Measurements from ENCODE around the gene ACOX3.

The ACOX3 gene

DNA sequence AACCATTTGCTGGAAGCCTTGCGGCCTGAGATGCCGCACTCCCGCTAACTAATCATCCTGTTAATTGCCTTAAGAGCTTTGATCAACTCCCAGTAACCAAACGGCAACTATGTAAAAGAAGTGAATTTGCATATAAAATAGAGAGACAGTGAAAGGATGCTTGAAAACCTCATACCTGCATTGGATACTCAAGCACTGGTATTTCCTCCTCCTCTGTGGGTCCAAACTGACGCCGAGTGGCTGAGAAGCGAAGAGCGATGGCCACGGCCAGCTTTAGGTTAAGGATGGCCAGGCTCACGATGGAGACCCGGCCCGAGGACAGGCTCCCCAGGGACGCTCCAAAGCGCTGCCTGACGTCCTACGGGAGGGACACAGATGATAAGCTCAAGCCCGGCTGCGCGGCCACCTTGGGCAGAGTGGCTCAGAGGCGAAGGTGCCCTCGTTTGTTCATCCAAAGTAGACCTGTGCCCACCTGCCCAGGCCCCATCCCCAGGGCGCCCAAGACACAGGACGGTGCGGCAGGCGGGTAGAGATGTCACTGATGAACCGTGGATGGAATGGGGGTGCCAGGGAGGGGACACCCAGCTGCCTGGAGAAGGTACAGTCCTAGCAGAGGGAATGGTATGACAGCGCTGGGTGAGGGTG lies 43.6 kb downstream of the ACOX3 start:
- DNase-seq: no peak
- no peaks in the 10 kb centered on the region for H3K36me3 ChIP-seq
- TF ChIP-seq, protein P1, sequence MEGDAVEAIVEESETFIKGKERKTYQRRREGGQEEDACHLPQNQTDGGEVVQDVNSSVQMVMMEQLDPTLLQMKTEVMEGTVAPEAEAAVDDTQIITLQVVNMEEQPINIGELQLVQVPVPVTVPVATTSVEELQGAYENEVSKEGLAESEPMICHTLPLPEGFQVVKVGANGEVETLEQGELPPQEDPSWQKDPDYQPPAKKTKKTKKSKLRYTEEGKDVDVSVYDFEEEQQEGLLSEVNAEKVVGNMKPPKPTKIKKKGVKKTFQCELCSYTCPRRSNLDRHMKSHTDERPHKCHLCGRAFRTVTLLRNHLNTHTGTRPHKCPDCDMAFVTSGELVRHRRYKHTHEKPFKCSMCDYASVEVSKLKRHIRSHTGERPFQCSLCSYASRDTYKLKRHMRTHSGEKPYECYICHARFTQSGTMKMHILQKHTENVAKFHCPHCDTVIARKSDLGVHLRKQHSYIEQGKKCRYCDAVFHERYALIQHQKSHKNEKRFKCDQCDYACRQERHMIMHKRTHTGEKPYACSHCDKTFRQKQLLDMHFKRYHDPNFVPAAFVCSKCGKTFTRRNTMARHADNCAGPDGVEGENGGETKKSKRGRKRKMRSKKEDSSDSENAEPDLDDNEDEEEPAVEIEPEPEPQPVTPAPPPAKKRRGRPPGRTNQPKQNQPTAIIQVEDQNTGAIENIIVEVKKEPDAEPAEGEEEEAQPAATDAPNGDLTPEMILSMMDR (IDR thresholded peaks at IDR 0.05; ENCODE audit: low read depth, low read length): no peak
- H3K4me1 ChIP-seq: no peaks in the 10 kb centered on the region; the same call in 1 of the 2 replicates
- no peak overlapping the region for H3K4me3 ChIP-seq (ENCODE audit: low read depth, low read length)
- no peaks in the 10 kb centered on the region; the same call in 1 of the 2 replicates for H3K27me3 ChIP-seq
- H3K9me3 ChIP-seq: no peaks in the 10 kb centered on the region

DNA sequence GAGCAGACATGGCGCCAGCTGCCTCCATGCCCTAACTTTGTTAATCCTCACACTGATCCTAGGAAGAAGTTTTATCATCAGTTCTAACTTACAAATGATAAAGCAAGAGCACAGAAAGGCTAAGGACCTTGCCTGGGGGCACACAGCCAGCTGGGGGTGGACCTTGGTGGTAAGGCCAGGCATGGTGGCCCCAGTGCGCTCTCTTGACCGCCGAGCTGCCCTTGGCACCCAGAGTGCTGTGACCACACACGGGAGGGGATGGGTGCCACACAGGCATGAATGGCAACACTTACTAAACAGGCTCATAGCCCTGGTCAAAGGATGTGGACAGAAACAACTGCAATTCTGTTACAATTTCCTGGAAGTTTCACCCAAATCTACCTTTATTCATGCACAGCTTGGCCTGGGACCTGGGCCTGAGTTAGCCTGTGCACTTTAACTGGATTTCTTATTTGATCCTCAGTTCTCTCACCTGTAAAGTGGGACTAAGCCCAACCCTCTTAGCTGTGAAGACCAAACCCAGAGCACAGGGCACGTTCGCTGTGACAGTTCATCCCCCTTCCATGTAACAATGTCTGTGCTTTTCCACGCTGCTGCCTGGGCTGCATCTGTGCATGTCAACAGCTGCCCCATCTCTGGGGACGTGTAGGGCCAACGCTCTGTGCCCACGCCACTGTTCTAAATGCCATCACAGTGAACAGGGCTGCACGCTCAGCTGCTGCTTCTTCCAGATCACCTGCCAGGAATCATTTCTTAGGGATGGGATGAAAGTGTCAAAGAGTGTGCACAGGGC lies 44.8 kb downstream of the ACOX3 start:
- no peak overlapping the region for H3K4me3 ChIP-seq (ENCODE audit: low read depth, low read length)
- no peaks in the 10 kb centered on the region for H3K36me3 ChIP-seq
- DNase-seq: no peak
- TF ChIP-seq, protein P1 (IDR thresholded peaks at IDR 0.05; ENCODE audit: low read depth, low read length): no peak
- H3K9me3 ChIP-seq: no peaks in the 10 kb centered on the region
- no peaks in the 10 kb centered on the region; the same call in 1 of the 2 replicates for H3K4me1 ChIP-seq
- no peaks in the 10 kb centered on the region; the same call in 1 of the 2 replicates for H3K27me3 ChIP-seq

DNA sequence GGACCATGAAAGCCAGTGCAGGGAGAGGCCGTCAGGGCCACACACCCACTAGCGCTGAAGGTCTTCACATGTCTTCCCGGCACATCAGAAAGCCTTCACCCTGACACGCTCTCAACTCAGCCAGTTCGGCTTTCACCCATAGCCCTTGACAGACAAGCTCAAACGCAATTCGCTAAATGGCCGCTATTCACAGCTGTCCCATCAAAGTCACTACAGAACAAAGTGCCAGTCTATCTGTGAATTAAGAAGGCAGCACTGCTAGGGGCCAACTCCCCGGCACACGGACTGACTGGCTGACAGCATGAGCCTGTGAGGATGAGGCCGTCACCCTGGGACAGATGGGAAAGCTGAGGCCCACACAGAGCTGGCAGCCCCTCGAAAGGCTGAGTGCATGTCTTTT lies 45.7 kb downstream of the ACOX3 start:
- no peaks in the 10 kb centered on the region; the same call in 1 of the 2 replicates for H3K27me3 ChIP-seq
- no peak overlapping the region for H3K4me3 ChIP-seq (ENCODE audit: low read depth, low read length)
- TF ChIP-seq, protein P1 (IDR thresholded peaks at IDR 0.05; ENCODE audit: low read depth, low read length): no peak
- H3K36me3 ChIP-seq: no peaks in the 10 kb centered on the region
- no peaks in the 10 kb centered on the region for H3K9me3 ChIP-seq
- DNase-seq: no peak
- H3K4me1 ChIP-seq: no peaks in the 10 kb centered on the region; the same call in 1 of the 2 replicates

DNA sequence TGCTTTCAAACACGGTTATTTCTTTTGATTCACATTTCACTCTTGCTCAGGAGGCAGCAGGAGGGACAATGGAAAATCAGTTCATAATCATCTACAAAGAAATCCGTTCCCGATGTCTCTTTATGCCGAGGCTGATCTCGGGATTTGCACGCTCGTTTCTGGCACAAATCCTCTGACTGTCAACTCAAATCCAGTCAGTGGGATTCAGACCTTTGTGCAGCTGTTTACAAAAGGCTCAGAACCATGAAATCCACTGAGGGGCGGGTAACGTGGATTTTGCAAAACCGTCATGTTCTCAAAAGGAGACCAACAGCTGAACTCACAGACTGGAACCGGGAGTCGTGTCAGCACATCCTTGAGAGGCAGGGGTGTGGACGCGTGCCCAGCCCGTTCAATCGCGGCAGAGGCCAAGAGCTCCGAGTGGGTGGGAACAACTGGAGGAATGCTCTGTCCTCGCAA lies 46.4 kb downstream of the ACOX3 start:
- no peak for DNase-seq
- Histone ChIP-seq H3K4me3 (ENCODE audit: low read depth, low read length) (no peak overlapping the region), H3K36me3 (no peaks in the 10 kb centered on the region), H3K27me3 (no peaks in the 10 kb centered on the region; the same call in 1 of the 2 replicates), H3K9me3 (no peaks in the 10 kb centered on the region), H3K4me1 (no peaks in the 10 kb centered on the region; the same call in 1 of the 2 replicates)
- TF ChIP-seq, protein P1 (IDR thresholded peaks at IDR 0.05; ENCODE audit: low read depth, low read length): no peak

DNA sequence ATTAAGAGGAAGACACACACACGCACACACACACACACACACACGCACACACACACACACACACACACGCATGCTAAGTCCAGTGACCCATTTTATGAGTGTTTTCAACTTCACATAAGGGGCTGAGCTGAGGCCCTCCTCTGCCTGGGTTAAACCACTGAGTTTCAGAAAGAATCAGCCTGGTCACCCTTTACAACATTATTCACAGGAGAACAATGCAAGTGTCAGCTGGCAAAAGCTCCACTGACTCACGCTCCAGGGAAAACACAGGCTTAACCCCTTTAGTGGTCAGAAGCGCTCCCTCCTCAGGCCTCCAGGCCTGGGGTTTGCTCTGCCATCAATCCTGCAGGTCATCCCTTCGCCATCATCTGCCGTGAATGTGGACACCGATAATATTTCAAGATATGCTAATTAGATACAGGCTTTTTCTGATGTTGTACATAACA lies 46.9 kb downstream of the ACOX3 start:
- H3K4me3 ChIP-seq (ENCODE audit: low read depth, low read length): no peak overlapping the region
- H3K9me3 ChIP-seq: no peaks in the 10 kb centered on the region
- TF ChIP-seq, protein P1 (IDR thresholded peaks at IDR 0.05; ENCODE audit: low read depth, low read length): no peak
- no peaks in the 10 kb centered on the region; the same call in 1 of the 2 replicates for H3K27me3 ChIP-seq
- no peaks in the 10 kb centered on the region; the same call in 1 of the 2 replicates for H3K4me1 ChIP-seq
- DNase-seq: no peak
- no peaks in the 10 kb centered on the region for H3K36me3 ChIP-seq

Data from BE2C (cell line).